HG03045 (cell line): ENCODE data around the gene PLEKHJ1.

ENCODE experiments used
- ATAC-seq: cut with Tn5 transposase; IDR thresholded peaks from one replicate; pipeline ENCODE4 v1.9.1; 2021; ENCODE audit warnings: mild to moderate bottlenecking, moderate library complexity; ENCODE audit not compliant: unreplicated experiment

Gene PLEKHJ1

GRCh38 chr19:2270157-2270422 lies 34.0 kb upstream of the PLEKHJ1 start:
- no peak for ATAC-seq

GRCh38 chr19:2269244-2270156 lies 33.4 kb upstream of the PLEKHJ1 start:
- peak; percentile 57 for ATAC-seq

DNA sequence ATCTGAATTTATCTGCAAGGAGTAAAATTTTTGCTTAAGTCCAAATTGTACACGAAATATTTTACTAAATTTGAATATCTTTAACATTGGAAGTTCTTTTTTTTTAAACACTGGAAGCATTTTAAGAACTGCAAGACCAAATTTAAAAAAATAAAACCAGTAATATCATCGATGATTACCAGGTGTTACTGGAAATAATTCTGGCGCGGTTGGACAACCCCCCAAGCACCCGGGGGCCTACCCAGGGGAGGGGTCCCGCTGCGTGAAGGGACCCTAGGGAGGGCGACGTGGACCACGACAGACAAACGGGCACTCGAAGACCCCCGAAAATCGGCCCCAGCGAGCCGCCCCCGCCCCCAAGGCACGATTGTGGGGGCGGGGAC lies 32.7 kb upstream of the PLEKHJ1 start:
- ATAC-seq = no peak

GRCh38 chr19:2268480-2268830 lies 32.3 kb upstream of the PLEKHJ1 start:
- ATAC-seq = no peak

DNA sequence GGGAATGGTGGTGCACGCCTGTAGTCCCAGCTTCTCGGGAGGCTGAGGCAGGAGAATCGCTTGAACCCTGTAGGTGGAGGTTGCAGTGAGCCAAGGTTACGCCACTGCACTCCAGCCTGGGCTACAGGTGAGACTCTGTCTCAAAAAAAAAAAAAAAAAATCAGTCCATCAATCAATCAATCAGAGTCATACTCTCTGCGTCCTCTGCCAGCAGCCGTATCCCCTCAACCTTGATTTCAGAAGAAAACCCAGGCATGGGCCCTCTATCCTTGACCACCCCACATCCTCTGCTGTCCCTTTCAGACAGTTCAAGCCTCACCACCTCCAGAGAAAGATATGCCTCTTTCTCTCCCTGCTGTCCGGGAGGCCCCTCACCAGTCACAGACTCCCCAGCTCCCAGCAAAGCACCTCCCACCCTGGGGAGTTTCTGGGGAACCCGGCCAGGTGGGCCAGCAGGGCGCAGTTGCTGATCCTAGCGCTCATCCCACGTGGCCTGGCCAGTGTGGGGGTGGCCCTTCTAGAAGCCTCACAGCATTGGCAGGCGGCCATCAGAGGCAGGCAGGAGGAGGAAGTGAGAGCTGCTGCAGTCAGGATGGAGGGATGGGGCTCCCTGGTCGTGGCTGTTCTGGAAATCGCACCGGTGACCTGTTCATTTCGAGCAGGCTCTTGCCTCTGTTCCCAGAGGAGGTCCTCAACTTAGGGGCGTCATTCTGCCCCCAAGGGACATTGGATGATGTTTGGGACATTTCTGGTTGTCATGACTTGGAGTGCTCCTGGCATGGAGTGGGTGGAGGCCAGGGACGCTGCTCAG lies 30.3 kb upstream of the PLEKHJ1 start:
- no peak for ATAC-seq

GRCh38 chr19:2261438-2262172 lies 25.5 kb upstream of the PLEKHJ1 start:
- no peak for ATAC-seq

- ATAC-seq = no peak
Observed at GRCh38 chr19:2260341-2260805, 24.2 kb upstream of the PLEKHJ1 start.

DNA sequence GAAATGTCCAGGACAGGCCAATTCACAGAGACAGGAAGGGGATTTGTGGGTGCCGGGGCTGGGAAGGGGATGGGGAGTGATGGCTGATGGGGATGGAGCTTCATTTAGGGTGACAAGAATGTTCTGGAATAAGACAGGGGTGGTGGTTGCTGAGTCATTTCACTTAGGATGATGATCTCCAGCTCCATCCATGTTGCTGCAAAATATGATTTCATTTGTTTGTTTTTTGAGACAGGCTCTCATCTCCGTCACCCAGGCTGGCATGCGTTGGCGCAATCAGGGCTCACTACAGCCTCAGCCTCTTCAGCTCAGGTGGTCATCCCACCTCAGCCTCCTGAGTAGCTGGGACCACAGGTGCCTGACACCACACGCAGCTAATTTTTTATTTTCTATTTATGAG lies 23.2 kb upstream of the PLEKHJ1 start:
- no peak for ATAC-seq

- no peak for ATAC-seq
Observed at GRCh38 chr19:2255982-2256685, 20.0 kb upstream of the PLEKHJ1 start, which contains the start of gene JSRP1. TSS of gene JSRP1 (minus strand) at chr19:2256417. CDS start at chr19:2255314, 1,103 bp downstream.

DNA sequence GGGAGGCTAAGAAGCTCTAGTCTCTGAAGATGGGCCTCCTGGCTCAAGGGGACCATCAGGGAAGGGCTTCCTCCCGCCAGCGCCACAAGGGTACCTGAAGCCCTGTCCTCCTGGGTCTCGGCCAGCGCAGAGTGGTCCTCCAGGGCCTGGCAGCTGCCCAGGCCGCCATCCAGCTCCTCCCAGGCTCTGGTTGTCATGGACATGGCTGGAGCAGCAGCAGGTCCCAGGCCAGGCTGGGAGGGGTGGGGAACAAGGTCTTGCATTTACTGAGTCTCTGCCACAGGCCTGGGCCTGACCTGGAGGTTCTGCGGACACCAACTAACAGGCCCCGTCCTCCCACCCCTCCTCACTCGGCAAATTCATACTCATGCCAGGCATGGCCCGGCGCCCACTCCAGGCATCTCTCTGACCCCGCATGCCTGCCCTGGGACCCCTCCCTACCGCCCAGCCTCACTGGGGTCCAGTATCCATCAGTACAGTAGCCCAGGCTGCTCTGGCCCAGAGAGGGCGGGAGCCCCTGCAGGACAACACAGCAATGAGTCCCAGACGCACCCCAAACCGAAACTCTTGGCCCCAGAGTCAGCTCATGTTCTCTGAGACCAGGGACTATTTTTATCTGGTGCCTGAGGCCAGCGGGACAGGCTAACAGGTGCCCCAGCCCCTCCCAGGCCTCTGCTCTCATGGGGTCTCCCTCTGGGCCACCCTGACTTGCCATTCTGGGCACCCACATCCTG lies 19.1 kb upstream of the PLEKHJ1 start:
- ATAC-seq = no peak

- ATAC-seq = no peak
Observed at GRCh38 chr19:2254064-2254872, 18.1 kb upstream of the PLEKHJ1 start.

DNA sequence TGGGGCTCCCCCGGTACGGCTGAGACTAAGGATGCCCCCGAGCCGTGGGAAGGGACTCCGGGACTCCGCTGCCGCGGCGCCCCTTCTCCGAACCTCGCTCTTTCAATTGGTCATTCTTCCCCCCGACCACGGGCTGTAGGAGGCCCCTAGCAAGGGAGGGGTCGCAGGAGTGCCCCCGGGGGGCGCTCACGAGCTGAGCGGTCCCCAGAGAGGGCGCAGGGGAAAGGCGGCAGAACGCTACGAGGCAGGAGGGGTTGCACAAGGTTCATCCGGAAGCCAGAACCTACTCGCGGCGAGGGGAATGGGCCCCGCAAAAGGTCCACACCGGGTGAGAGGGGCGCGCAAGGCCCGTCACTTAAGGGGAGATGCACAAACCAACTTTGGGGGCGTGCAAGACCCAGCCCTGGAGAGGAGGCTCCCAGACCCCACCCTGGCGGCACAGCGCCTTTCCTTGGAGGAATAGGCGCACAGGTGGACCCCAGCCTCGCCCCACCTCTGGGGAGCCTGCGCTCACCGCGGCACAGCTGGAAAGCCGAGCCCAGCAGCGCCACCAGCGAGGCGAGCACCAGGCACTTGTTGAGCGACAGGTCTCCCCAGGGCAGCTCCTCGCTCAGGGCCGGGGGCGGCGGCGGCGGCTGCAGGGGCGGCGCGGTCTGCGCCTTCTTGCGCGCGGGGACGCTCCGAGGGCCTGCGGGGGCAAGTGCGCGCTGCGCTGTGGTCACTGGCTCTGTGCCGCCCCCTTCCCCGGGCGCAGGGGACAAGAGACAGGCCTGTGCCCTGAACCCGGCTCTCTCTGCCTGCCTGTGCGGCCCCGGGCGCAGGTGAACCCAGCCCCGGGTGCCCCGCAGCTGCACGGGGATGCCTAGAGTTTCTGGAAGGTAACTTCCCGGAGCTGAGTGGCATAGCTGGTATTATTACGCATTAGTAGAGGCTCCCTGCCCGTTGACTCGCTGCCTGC lies 17.3 kb upstream of the PLEKHJ1 start:
- no peak for ATAC-seq

- ATAC-seq = no peak
Observed at GRCh38 chr19:2252797-2253105, 16.6 kb upstream of the PLEKHJ1 start.

GRCh38 chr19:2252055-2252796 lies 16.1 kb upstream of the PLEKHJ1 start:
- no peak for ATAC-seq

GRCh38 chr19:2251106-2252054 lies 15.3 kb upstream of the PLEKHJ1 start:
- ATAC-seq = no peak

- no peak for ATAC-seq
Observed at GRCh38 chr19:2250766-2251105, 14.6 kb upstream of the PLEKHJ1 start.
